Measurements from ENCODE around the gene BOK.
"Not testable (repeated sequence)": the region's sequence is repeated elsewhere in the genome, so short reads cannot be mapped to it uniquely, and the experiment has no call there.

BOK gene

GRCh38 chr2:241572915-241573651 is 14.5 kb downstream of the BOK start:
- DNase-seq (ENCODE audit: low spot score) = not testable (repeated sequence)

- DNase-seq (ENCODE audit: low spot score) = no peak
Observed at GRCh38 chr2:241573741-241574140, 15.2 kb downstream of the BOK start.

DNA sequence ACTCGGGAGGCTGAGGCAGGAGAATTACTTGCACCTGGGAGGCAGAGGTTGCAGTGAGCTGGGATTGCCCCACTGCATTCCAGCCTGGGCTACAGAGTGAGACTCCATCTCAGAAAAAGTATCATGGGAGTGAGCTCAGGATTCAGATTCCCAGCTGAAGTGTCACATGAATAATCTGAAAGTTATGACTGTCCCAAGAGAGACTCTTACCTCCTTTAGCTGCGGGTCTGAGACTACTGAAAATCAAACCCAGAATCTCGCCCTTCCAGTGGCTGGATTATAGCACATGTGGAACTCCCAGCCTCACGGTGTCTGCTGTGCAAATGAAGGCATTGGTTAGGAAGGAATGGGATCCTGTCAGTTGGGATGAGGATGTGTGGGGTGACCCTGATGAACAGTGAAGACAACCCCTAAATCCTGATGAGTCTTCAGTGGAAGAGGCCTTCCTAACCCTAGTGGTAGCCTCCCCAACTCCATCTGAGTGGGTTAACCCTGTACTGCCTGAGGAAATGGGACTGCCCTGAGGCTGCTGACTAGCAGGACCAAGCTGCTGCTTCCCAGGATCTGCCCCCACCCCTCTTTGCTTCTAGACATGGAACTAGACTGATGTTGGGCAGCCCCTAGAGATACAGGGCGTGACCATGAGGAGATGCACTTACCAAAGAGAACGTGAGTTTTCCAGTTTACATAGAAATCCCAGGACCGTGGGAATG is 16.5 kb downstream of the BOK start:
- DNase-seq (ENCODE audit: low spot score) = no peak

DNA sequence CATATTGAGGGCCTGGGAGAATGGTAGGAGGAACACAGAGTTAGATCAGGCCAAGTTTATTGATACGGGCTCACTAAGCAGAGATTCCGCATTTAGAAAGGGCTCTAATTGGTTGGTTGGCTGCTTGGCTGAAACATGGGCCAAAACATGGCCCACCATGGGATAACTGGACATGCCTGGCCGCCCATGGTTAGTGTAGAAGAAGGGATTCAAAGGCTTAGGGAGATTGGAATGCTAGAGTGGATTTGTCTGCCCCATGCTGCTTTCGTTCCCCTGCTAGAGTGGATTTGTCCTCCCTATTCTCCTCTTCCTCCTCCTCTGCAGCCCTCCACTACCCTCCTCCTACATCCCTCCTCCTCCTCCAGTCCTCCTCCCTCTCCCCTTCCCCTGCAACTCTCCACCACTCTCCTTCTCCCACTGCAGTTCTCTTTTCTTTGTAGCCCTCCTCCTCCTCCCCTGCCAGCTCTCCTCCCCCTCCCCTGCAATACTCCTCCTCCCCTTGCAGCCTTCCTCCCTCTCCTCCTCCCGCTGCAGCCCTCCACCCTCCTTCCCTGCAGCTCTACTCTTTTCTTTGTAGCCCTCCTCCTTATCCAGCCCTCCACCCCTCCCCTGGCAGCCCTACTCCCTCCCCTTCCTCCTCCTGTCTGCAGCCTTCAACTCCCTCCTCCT is 17.2 kb downstream of the BOK start:
- no peak for DNase-seq (ENCODE audit: low spot score)

- DNase-seq (ENCODE audit: low spot score) = no peak
Observed at GRCh38 chr2:241576293-241576654, 17.7 kb downstream of the BOK start.

DNA sequence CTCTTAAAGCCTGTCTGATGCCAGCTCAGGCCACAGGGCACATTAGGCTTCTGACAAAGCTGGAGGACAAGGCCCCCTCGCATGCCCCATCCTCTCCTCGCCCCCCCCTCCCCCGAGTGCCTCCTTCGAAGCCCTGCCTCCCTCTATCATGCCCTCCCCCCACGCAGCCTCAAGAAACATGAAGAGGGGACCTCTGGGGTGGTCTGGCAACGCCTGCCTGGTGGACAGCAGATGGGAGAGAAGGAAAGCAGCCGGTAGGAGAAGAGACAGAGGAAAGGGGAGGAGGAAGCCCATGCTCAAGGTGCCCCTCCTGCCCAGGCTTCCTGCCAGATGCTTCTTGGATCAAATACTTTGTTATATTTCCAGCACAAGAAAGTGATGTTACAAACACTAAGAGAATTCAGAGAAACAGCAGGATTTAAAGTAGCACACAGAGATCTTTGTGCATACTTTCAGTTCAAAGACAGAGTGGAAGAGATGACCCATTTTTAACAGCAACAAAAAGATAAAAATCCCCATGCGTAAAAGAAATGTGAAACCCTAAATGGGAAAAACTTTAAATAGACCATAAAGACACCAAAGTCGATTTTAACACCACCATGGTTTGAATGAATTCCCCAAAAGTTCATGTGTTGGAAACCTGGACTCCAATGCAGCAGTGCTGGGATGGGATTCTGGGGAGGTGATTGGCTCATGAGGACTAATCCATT is 19.0 kb downstream of the BOK start:
- DNase-seq (ENCODE audit: low spot score) = no peak

GRCh38 chr2:241579281-241579680 is 20.7 kb downstream of the BOK start:
- no peak for DNase-seq (ENCODE audit: low spot score)

DNA sequence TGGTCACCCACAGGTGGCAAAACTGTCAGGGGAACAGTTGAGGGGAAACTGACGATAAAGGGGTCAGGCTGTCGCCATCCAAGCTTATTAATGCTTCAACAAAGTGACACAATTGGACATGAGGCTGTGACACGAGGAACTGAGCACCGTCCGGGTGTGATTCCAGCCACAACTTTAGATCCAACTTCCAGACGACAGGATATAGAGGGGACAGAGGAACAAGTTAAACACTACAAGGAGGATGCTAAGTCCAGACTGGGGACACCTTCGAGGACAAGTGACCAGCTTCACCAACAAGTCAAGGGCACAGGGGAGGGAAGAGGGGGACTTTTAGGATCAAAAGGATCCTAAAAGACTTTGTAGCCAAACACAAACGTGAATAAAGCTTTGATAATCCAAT is 23.8 kb downstream of the BOK start:
- no peak for DNase-seq (ENCODE audit: low spot score)

DNA sequence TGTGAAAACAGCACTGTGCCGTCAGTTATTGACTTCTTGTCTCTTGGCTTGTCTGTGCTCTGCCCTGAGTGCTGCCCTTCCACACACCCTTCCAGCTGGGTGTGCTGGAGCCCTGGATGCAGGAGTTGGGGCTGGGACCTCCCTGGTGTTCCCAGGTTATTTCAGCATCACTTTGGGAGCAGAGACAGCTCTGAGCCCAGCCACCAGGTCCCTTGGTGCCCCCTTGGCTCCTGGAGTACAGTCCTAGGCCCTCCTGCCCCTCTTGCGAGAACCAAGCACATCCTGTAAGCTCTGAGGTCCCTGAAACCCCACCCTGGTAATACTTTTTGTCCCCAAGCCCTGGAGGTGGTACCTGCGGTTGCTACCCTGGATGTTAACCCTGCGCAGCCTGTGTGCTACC is 24.3 kb downstream of the BOK start:
- no peak for DNase-seq (ENCODE audit: low spot score)

DNA sequence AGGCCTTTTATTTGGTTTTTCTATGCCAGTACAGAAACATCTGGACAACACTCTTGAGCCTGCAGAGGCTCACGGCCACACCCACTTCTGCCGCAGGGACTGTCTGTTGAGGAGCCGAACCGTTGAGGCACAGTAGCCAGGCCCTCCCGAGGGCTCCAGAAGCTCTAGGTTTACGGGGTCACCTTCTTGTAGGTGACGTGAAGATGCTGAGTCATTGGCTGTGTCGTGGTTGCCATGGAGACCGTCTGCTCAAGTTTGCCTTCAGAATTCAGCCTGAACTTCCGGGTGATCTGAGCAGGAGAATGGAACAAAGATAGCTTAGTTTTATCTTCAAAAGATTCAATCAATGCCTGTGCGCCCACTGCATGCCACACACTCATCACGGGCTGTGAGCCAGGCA is 25.9 kb downstream of the BOK start:
- DNase-seq (ENCODE audit: low spot score) = no peak

DNA sequence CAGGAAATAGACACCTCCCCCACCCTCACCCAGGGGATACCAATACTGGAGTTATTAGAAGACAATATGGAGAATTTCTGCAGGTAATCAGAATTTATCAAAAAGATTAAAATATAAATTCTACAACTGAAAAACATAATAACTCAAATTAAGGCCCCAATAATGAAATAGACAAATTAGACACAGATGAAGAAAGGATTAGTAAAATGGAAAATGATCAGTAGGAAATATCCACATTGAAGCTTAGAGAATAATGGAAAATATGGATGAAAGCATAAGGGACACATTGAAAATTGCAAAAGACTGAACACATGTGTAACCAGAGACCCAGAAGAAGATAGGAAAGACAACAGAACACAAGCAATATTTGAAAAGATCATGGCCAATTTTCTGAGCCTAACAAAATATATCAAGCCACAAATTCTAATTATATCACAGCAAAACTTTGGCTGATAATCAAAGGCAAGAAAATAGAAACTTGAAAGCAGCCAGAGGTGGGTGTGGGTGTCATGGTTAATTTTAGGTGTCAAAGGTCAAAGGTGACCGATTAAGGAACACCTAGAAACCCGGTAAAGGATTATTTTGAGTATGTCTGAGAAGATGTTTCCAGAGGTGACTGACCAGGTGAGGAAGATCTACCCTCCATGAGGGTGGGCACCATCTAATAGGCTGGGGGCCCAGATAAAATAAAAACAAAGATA is 28.2 kb downstream of the BOK start:
- DNase-seq (ENCODE audit: low spot score) = no peak

DNA sequence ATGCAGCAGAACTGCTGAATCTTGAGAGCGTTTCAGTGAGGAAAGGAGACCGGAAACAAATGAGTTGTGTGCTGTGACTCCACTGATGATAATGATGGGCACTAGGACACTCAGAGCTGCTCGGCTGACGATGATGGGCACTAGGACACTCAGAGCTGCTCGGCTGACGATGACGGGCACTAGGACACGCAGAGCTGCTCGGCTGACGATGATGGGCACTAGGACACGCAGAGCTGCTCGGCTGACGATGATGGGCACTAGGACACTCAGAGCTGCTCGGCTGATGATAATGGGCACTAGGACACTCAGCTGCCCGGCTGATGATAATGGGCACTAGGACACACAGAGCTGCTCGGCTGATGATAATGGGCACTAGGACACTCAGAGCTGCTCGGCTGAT is 31.3 kb downstream of the BOK start:
- DNase-seq (ENCODE audit: low spot score) = not testable (repeated sequence)

DNA sequence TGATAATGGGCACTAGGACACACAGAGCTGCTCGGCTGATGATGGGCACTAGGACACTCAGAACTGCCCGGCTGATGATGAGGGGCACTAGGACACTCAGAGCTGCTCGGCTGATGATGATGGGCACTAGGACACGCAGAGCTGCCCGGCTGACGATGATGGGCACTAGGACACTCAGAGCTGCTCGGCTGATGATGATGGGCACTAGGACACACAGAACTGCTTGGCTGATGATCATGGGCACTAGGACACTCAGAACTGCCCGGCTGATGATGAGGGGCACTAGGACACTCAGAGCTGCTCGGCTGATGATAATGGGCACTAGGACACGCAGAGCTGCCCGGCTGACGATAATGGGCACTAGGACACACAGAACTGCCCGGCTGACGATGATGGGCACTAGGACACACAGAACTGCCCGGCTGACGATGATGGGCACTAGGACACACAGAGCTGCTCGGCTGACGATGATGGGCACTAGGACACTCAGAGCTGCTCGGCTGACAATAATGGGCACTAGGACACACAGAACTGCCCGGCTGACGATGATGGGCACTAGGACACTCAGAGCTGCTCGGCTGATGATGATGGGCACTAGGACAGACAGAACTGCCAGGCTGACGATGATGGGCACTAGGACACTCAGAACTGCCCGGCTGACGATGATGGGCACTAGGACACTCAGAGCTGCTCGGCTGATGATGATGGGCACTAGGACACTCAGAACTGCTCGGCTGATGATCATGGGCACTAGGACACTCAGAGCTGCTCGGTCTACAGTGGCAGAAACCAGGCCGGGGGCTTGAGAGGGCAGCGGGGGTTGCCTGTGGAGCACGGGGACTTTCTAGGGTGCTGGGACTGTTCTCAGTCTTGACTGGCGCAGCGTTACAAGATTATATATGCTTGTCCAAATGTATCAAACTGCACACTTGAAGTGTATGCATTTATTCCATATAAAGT is 32.2 kb downstream of the BOK start:
- DNase-seq (ENCODE audit: low spot score) = not testable (repeated sequence)

DNA sequence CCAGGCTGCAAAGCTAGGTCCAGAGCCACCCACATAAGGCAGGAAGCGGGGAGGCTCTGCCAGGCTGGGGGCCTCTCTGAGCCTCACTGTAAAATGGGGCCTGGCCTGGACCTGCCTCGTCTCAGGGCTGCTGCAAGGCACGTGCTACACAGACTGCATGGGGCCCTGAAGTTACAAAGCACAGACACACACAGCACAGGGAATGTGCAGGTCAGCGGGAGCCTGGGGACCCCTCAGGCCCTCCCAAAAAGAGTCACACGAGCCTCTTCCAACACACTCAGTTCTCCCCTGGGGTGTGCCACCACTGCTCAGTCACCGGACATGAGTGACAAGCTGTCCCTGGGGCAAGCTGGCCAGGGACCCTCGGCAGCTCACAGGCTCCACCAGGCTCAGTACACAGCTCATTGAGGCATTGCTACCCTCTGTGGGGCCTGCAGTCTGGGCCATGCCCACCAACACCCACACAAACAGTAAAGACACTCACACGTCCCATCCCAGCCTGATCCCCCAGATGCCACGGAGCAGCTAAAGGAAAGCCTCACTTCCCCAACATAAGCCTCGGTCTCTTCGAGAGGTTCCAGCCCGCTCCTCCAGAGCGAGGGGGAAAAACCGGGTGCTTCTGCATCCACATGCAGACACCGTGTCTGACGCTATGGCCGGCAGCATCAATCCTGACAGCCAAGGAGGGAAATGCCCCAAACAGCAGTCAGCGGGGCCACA is 33.7 kb downstream of the BOK start:
- DNase-seq (ENCODE audit: low spot score) = no peak

DNA sequence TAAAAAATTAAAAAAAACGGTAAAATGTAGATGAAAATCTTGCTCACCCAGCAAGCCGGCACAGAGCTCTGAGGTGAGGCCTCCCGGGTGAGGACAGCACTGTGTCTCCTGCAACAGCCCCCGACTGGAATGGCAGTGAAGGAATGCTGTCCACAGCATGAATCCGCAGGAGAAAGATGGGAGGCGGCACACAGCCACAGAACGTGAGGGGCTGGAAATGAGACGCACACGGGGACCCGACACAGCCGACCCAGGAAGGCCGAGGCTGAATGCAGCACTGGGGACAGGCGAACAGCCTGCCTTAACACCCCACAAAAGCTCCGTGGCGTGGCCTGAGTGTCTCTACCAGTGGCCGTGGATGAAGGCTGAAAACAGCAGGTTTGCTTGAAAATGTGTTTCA is 34.7 kb downstream of the BOK start:
- no peak for DNase-seq (ENCODE audit: low spot score)

DNA sequence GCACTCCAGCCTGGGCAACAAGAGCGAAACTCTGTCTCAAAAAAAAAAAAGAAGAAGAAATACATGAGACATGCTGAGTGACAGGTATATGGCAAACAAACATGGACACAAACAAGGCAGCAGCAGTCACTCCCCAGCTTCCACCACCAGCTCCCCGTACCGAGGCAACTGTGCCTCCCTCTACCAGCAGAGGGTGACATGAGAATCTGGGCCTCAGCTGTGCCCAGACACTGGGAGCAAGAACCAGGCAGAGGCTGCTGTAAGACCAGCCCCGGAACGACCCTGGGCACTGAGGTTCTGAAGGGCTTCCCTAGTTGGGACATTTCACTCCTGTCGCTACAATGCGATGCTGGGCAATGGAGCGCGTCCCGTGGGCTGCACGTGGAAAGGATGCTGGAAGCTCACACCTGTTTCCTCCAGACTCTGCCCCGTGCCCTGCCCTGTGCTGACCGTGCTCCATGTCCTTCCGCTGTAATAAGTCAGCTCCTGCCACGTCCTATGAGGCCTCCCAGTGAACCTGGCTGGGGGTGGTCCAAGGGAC is 37.1 kb downstream of the BOK start:
- peak; percentile 27 for DNase-seq (ENCODE audit: low spot score)

DNA sequence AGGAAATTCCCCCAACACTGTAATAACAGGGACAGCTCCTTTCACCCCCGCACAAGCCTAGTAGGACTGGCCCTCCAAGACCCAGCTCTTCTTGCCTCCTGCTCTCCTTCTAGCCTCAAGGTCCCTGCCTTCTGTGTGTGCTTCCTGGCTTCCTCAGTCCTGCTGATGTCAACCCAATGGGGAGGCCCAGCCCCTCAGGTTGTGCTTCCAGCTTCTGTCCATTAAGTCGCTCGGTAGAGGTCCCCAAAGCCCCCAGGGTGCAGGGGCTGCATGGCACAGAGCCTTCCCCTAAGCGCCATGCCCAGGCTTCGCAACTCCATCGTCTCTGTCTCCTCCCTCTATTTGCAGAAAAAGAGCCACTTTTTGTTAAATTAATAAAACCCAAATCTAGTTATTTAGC is 39.0 kb downstream of the BOK start:
- DNase-seq (ENCODE audit: low spot score) = no peak

GRCh38 chr2:241598061-241598460 is 39.5 kb downstream of the BOK start:
- DNase-seq (ENCODE audit: low spot score) = no peak

DNA sequence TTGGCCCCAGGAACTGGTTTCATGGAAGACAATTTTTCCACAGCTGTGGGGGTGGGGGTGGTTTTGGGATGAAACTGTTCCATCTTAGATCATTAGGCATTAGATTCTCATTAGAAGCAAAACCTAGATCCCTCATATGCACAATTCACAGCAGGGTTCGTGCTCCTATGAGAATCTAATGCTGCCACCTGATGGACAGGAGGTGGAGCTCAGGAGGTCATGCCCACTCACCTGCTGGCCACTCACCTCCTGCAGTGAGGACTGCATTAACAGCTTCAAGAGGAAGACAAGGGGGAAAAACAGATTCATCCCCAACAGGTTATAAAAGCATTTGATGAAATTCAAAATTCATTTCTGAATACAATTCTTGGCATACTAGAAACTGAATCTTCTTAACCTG is 39.9 kb downstream of the BOK start:
- no peak for DNase-seq (ENCODE audit: low spot score)

- DNase-seq (ENCODE audit: low spot score) = no peak
Observed at GRCh38 chr2:241599615-241600014, 41.1 kb downstream of the BOK start.
